HCT116 (cell line): ENCODE measurements around the gene OR6N2. TPM values are rescaled to one million over a fixed set of nuclear protein-coding genes. Genes with fewer than 3 reads are reported as not detected.

ENCODE experiments used
- ATAC-seq: fragments of 200-7000 bp; cut with Tn5 transposase; 2 replicates; pipeline ENCODE4 v1.9.1; 2020; ENCODE audit warnings: mild to moderate bottlenecking, moderate library complexity
- BruUV-seq: library from RNA; stranded (reverse); fragments of 400-500 nt; replicated peaks from 2 replicates; lab custom pipeline; 2021; lab: Mats Ljungman, UMichigan
- CTCF ChIA-PET: fragments of 300-600 bp; sonication (Branson Sonifier 250); formaldehyde crosslinking; loops from one replicate; lab custom pipeline; 2021; ENCODE audit warnings: antibody characterized with exemption; lab: Charles Lee
- POLR2A ChIA-PET: fragments of 300-600, 350-600 bp; sonication (Branson Sonifier 250); formaldehyde crosslinking; loops from one replicate; lab custom pipeline; 2021; ENCODE audit warnings: antibody characterized with exemption; lab: Charles Lee
- RAD21 ChIA-PET, 2 experiments: fragments of 300-600 bp; sonication (Branson Sonifier 250); formaldehyde crosslinking; loops; one replicate each; lab custom pipeline; 2023; ENCODE audit warnings: low total read pairs in 2 of 2; ENCODE audit not compliant: uncharacterized antibody in 2 of 2, unreplicated experiment in 2 of 2, low non-redundant PET in 1 of 2; lab: Charles Lee
- DNase-seq: peaks from one replicate; pipeline ENCODE4 v3.0.0-alpha.2; 2010; ENCODE audit warnings: low read depth, low spot score
- H2AFZ ChIP-seq: fragments of 200-600 bp; shearing (Covaris generic), sonication (generic); 2 replicates; pipeline ENCODE4 v1.6.1; 2017; ENCODE audit warnings: low read depth, mixed run types, mixed read lengths, antibody characterized with exemption, low read length; ENCODE audit not compliant: poor library complexity, severe bottlenecking
- H3K27ac ChIP-seq: 2 replicates; pipeline ENCODE4 v1.5.1; 2012; ENCODE audit warnings: low read depth, low read length
- H3K27me3 ChIP-seq: fragments of 200-600 bp; sonication (generic); 2 replicates; pipeline ENCODE4 v1.6.1; 2016; ENCODE audit warnings: mixed run types, low read length, mixed read lengths; ENCODE audit not compliant: insufficient read depth
- H3K36me3 ChIP-seq, 2 experiments: fragments of 200-500 bp in 1 of 2; fragments of 200-600 bp in 1 of 2; sonication (Bioruptor generic) in 1 of 2; sonication (generic) in 1 of 2; 2 replicates each; pipeline versions ENCODE4 v1.5.1 to v1.6.1; 2014 to 2016; ENCODE audit warnings: low read length in 2 of 2, inconsistent platforms in 1 of 2, mixed read lengths in 1 of 2, mixed run types in 1 of 2; ENCODE audit not compliant: insufficient read depth in 2 of 2, control insufficient read depth in 1 of 2
- H3K4me1 ChIP-seq, 2 experiments: fragments of 200-600 bp in 1 of 2; sonication (generic) in 1 of 2; 2 replicates each; pipeline versions ENCODE4 v1.5.1 to v1.6.1; 2012 to 2017; ENCODE audit warnings: low read length in 2 of 2, inconsistent platforms in 1 of 2, mild to moderate bottlenecking in 1 of 2, mixed read lengths in 1 of 2, mixed run types in 1 of 2, moderate library complexity in 1 of 2; ENCODE audit not compliant: insufficient read depth in 2 of 2, control insufficient read depth in 1 of 2
- H3K4me2 ChIP-seq: fragments of 200-600 bp; sonication (generic); 2 replicates; pipeline ENCODE4 v1.6.1; 2017; ENCODE audit warnings: mixed run types, low read length, mixed read lengths
- H3K4me3 ChIP-seq, 2 experiments: fragments of 200-600 bp in 1 of 2; sonication (generic) in 1 of 2; replicated peaks in 1 of 2; 2 replicates each; pipeline ENCODE4 v1.5.1; 2011 to 2016; ENCODE audit warnings: low read length in 2 of 2, control low read depth in 1 of 2, low read depth in 1 of 2, mild to moderate bottlenecking in 1 of 2, mixed read lengths in 1 of 2, mixed run types in 1 of 2
- H3K79me2 ChIP-seq: fragments of 200-600 bp; sonication (generic); 2 replicates; pipeline ENCODE4 v1.6.1; 2017; ENCODE audit warnings: mild to moderate bottlenecking, mixed run types, low read length, moderate library complexity, mixed read lengths; ENCODE audit not compliant: insufficient read depth
- H3K9ac ChIP-seq: fragments of 200-600 bp; sonication (generic); 2 replicates; pipeline ENCODE4 v1.6.1; 2016; ENCODE audit warnings: low read length, mixed read lengths
- H3K9me2 ChIP-seq: fragments of 200-600 bp; sonication (generic), shearing (Covaris generic); 2 replicates; pipeline ENCODE4 v1.6.1; 2017; ENCODE audit warnings: mixed run types, mild to moderate bottlenecking, moderate library complexity; ENCODE audit not compliant: insufficient read depth
- H3K9me3 ChIP-seq, 2 experiments: fragments of 200-500 bp in 1 of 2; fragments of 200-600 bp in 1 of 2; sonication (Bioruptor generic) in 1 of 2; sonication (generic) in 1 of 2; 2 replicates each; pipeline ENCODE4 v1.6.1; 2014 to 2017; ENCODE audit warnings: low read length in 2 of 2, mixed read lengths in 2 of 2, inconsistent platforms in 1 of 2, low read depth in 1 of 2, mild to moderate bottlenecking in 1 of 2, mixed run types in 1 of 2, moderate library complexity in 1 of 2; ENCODE audit not compliant: control insufficient read depth in 1 of 2, insufficient read depth in 1 of 2
- H4K20me1 ChIP-seq: fragments of 200-600 bp; sonication (generic), shearing (Covaris generic); 2 replicates; pipeline ENCODE4 v1.6.1; 2017; ENCODE audit warnings: mixed run types, mild to moderate bottlenecking, moderate library complexity; ENCODE audit not compliant: insufficient read depth
- CBX3 ChIP-seq: IDR thresholded peaks from 2 replicates; pipeline ENCODE4 v1.6.1; 2012; ENCODE audit warnings: low read depth
- EGR1 ChIP-seq: IDR thresholded peaks from 2 replicates; pipeline ENCODE4 v1.6.1; 2012; ENCODE audit warnings: low read depth
- ELF1 ChIP-seq: IDR thresholded peaks from 2 replicates; pipeline ENCODE4 v1.6.1; 2012; ENCODE audit warnings: low read depth, borderline replicate concordance
- EZH2 ChIP-seq: fragments of 200-600 bp; sonication (generic); IDR thresholded peaks from 2 replicates; pipeline ENCODE4 v1.6.1; 2017; ENCODE audit warnings: antibody characterized with exemption, mixed run types
- JUND ChIP-seq: IDR thresholded peaks from 2 replicates; pipeline ENCODE4 v1.6.1; 2012
- MAX ChIP-seq: IDR thresholded peaks from 2 replicates; pipeline ENCODE4 v1.6.1; 2012
- POLR2A ChIP-seq: IDR thresholded peaks from 2 replicates; pipeline ENCODE4 v1.7.0; 2011; ENCODE audit warnings: borderline replicate concordance; ENCODE audit not compliant: insufficient read depth, insufficient read length; ENCODE audit errors: extremely low read depth
- RAD21 ChIP-seq: IDR thresholded peaks from 2 replicates; pipeline ENCODE4 v1.6.1; 2012; ENCODE audit warnings: low read depth, mild to moderate bottlenecking
- SP1 ChIP-seq: IDR thresholded peaks from 2 replicates; pipeline ENCODE4 v1.6.1; 2012; ENCODE audit warnings: low read depth
- SRF ChIP-seq: IDR thresholded peaks from 2 replicates; pipeline ENCODE4 v1.6.1; 2012; ENCODE audit warnings: low read depth
- YY1 ChIP-seq: IDR thresholded peaks from 2 replicates; pipeline ENCODE4 v1.6.1; 2011; ENCODE audit warnings: low read length, low read depth, moderate library complexity, mild to moderate bottlenecking; ENCODE audit not compliant: insufficient replicate concordance; ENCODE audit errors: extremely low read depth
- ZFX ChIP-seq: fragments of 450-650 bp; IDR thresholded peaks from 2 replicates; pipeline ENCODE4 v1.6.1; 2017
- intact Hi-C: fragments of 100-400 bp; cut with micrococcal nuclease; formaldehyde crosslinking; loops from 2 replicates; pipeline ENCODE4 v1.10.0; 2022
- total RNA-seq: library from RNA; stranded (reverse); gene quantifications from one replicate; pipeline ENCODE4 v1.2.1, GENCODE V29; 2021; ENCODE audit not compliant: unreplicated experiment
- TF ChIP-seq, protein P1 (sequence below): IDR thresholded peaks from 2 replicates; pipeline ENCODE4 v1.6.1; 2011; ENCODE audit warnings: mild to moderate bottlenecking, low read length, moderate library complexity; ENCODE audit not compliant: insufficient replicate concordance; ENCODE audit errors: extremely low read depth

Gene OR6N2
- total RNA-seq, 1 experiment from 2014 or later, result not detected

GRCh38 chr1:158730453-158730852 is 50.6 kb downstream of the OR6N2 start:
- Histone ChIP-seq H3K27me3 (no peaks in the 10 kb centered on the region), H3K4me1 (no peaks in the 10 kb centered on the region), H3K27ac (no peak overlapping the region), H3K36me3 (no peaks in the 10 kb centered on the region), H4K20me1 (no peaks in the 10 kb centered on the region), H3K4me2 (no peak overlapping the region), H2AFZ (no peak overlapping the region), H3K9me3 (no peaks in the 10 kb centered on the region), H3K4me3 (no peak overlapping the region), H3K9me2 (no peaks in the 10 kb centered on the region), H3K9ac (no peak overlapping the region), H3K79me2 (no peaks in the 10 kb centered on the region)
- DNase-seq, result no peak
- CTCF ChIA-PET, result no interaction called here
- no peak for TF ChIP-seq CBX3
- TF ChIP-seq YY1, result no peak
- TF ChIP-seq JUND, result no peak
- no peak for TF ChIP-seq SRF
- no peak for TF ChIP-seq RAD21
- TF ChIP-seq ZFX, result no peak
- TF ChIP-seq SP1, result no peak
- no peak for TF ChIP-seq EGR1
- TF ChIP-seq MAX, result no peak
- TF ChIP-seq ELF1, result no peak
- TF ChIP-seq EZH2, result no peak
- TF ChIP-seq, protein P1, sequence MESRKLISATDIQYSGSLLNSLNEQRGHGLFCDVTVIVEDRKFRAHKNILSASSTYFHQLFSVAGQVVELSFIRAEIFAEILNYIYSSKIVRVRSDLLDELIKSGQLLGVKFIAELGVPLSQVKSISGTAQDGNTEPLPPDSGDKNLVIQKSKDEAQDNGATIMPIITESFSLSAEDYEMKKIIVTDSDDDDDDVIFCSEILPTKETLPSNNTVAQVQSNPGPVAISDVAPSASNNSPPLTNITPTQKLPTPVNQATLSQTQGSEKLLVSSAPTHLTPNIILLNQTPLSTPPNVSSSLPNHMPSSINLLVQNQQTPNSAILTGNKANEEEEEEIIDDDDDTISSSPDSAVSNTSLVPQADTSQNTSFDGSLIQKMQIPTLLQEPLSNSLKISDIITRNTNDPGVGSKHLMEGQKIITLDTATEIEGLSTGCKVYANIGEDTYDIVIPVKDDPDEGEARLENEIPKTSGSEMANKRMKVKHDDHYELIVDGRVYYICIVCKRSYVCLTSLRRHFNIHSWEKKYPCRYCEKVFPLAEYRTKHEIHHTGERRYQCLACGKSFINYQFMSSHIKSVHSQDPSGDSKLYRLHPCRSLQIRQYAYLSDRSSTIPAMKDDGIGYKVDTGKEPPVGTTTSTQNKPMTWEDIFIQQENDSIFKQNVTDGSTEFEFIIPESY, result no peak
- TF ChIP-seq POLR2A, result no peak
- POLR2A ChIA-PET, result no interaction called here
- intact Hi-C loops, result no loop called here
- BruUV-seq, result no TSS peak
- RAD21 ChIA-PET, result no interaction called here
- ATAC-seq, result no peak
